Lung (tissue), 12 donors: Measurements from ENCODE around the gene UNC80. TPM values are rescaled to one million over a fixed set of nuclear protein-coding genes. Genes with fewer than 3 reads are reported as not detected.

Source experiments
- ATAC-seq: fragments of 200-7000 bp; cut with Tn5 transposase; one replicate; pipeline ENCODE4 v1.9.1; 2020; ENCODE audit warnings: moderate number of reproducible peaks; ENCODE audit not compliant: insufficient read depth, low FRiP score
- DNase-seq, 3 donors: peaks; one replicate each; pipeline ENCODE4 v3.0.0-alpha.2; 2013 to 2017
- H3K27ac ChIP-seq, 2 donors: one replicate each; pipeline ENCODE4 v1.5.1; 2013; ENCODE audit warnings: mild to moderate bottlenecking in 2 of 2, moderate library complexity in 2 of 2, control low read depth in 1 of 2, inconsistent platforms in 1 of 2, low read depth in 1 of 2, low read length in 1 of 2
- H3K27me3 ChIP-seq, 3 donors: one replicate each; pipeline ENCODE4 v1.5.1; 2013; ENCODE audit warnings: low read length in 2 of 3; ENCODE audit not compliant: control insufficient read depth in 3 of 3, insufficient read depth in 3 of 3
- H3K36me3 ChIP-seq, 4 donors: one replicate each; pipeline ENCODE4 v1.5.1; 2013; ENCODE audit warnings: low read length in 4 of 4, mild to moderate bottlenecking in 1 of 4, moderate library complexity in 1 of 4; ENCODE audit not compliant: control insufficient read depth in 4 of 4, insufficient read depth in 4 of 4
- H3K4me1 ChIP-seq, 5 donors: one replicate each; pipeline ENCODE4 v1.5.1; 2013; ENCODE audit warnings: low read length in 5 of 5, mild to moderate bottlenecking in 2 of 5, moderate library complexity in 1 of 5; ENCODE audit not compliant: control insufficient read depth in 5 of 5, insufficient read depth in 5 of 5
- H3K4me3 ChIP-seq: one replicate; pipeline ENCODE4 v1.5.1; 2013; ENCODE audit warnings: mild to moderate bottlenecking, control low read depth, moderate library complexity
- H3K9ac ChIP-seq, 2 donors: one replicate each; pipeline ENCODE4 v1.5.1; 2013; ENCODE audit warnings: low read length in 2 of 2, control low read depth in 1 of 2; ENCODE audit not compliant: insufficient read depth in 1 of 2
- H3K9me3 ChIP-seq, 4 donors: one replicate each; pipeline ENCODE4 v1.5.1; 2013; ENCODE audit warnings: low read length in 3 of 4, mild to moderate bottlenecking in 1 of 4, moderate library complexity in 1 of 4; ENCODE audit not compliant: control insufficient read depth in 4 of 4, insufficient read depth in 3 of 4
- WGBS, 2 donors: extraction: QIAGEN DNeasy Blood & Tissue Kit; methylation state at CpG; one replicate each; pipeline ENCODE4 v1.1.7; 2013; 5-methylcytosine and 5-hydroxymethylcytosine counted together
- polyA plus RNA-seq, 2 donors: library from polyadenylated mRNA; stranded (reverse); fragments of 200-250 nt; gene quantifications; one replicate each; pipeline ENCODE4 v1.2.1, GENCODE V29; 2013
- total RNA-seq, 2 donors: library from RNA; depleted of rRNA in 1 of 2; stranded (reverse); fragments of >200 nt in 1 of 2; gene quantifications; one replicate each; pipeline ENCODE4 v1.2.1, GENCODE V29; 2014 to 2021
- TF ChIP-seq, protein P1 (sequence below): IDR thresholded peaks from 2 replicates; pipeline ENCODE4 v1.5.1; 2012; ENCODE audit warnings: mild to moderate bottlenecking; ENCODE audit errors: control extremely low read depth, extremely low read depth
- donor health status: control.
- donor health status: control.
- donor health status: Bipolar disorder and iron deficiency.
- donor health status: healthy.
- donor health status: DM: yes; HTN: yes; CAD: no.

UNC80 gene
- total and polyA plus RNA-seq, 4 donors, result under 0.01 to 2.2 (median 0.03) TPM

DNA sequence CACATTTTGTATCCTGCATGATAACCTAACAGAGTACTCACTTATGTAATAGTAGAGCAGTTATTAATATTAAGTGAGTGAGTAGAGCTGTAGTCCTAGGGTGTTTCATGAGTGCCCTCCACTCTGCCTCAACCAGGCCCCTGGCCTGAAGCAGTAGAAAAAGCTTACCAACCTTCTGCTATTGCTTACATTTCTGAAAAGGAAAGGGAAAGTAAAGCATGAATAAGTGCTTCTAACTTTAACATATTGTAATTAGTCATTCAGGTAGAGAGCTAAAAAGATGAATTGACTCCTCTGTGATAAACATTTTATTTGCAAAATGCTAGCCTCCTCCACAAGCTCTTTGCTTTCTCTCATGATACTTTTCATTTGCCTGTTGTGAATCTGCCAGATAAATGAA, 136.1 kb downstream of the UNC80 start:
- DNase-seq, result no peak
- no peaks in the 10 kb centered on the region for H3K4me1 ChIP-seq
- no peaks in the 10 kb centered on the region for H3K36me3 ChIP-seq
- peaks cover 0 to 3% (median 0%) of the 10 kb centered on the region in 4 donors for H3K9me3 ChIP-seq
- no peak overlapping the region for H3K9ac ChIP-seq
- TF ChIP-seq, protein P1, sequence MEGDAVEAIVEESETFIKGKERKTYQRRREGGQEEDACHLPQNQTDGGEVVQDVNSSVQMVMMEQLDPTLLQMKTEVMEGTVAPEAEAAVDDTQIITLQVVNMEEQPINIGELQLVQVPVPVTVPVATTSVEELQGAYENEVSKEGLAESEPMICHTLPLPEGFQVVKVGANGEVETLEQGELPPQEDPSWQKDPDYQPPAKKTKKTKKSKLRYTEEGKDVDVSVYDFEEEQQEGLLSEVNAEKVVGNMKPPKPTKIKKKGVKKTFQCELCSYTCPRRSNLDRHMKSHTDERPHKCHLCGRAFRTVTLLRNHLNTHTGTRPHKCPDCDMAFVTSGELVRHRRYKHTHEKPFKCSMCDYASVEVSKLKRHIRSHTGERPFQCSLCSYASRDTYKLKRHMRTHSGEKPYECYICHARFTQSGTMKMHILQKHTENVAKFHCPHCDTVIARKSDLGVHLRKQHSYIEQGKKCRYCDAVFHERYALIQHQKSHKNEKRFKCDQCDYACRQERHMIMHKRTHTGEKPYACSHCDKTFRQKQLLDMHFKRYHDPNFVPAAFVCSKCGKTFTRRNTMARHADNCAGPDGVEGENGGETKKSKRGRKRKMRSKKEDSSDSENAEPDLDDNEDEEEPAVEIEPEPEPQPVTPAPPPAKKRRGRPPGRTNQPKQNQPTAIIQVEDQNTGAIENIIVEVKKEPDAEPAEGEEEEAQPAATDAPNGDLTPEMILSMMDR, result no peak
- H3K4me3 ChIP-seq, result no peak overlapping the region
- no peak for ATAC-seq
- no peak overlapping the region for H3K27ac ChIP-seq
- H3K27me3 ChIP-seq, result no peaks in the 10 kb centered on the region

DNA sequence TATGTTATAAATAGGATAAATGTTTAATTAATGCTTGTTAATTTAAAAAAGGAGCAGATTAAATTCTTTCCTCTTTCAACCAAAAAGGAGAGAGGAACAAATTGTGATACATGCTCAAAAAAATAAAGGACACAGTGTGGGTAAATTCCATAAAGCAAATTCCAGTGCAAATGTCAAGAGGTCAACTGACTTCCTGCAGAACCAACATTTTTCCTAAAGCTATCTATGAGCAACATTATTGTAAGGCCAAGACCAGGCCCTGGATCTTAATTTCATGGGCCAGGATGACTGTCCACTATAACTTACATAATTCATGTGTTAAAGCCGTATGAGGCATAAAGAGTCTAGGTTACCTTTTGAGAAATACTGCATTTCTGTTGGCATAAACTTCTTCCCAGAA, 136.9 kb downstream of the UNC80 start:
- H3K36me3 ChIP-seq, result no peaks in the 10 kb centered on the region
- no peak for DNase-seq
- peaks cover 0 to 3% (median 0%) of the 10 kb centered on the region in 4 donors for H3K9me3 ChIP-seq
- no peaks in the 10 kb centered on the region for H3K4me1 ChIP-seq
- ATAC-seq, result no peak
- H3K4me3 ChIP-seq, result no peak overlapping the region
- no peak overlapping the region for H3K27ac ChIP-seq
- 94 to 96% methylated on average over 1 of the region's 1 CpG for WGBS, 2 donors
- TF ChIP-seq, protein P1, result no peak
- no peak overlapping the region for H3K9ac ChIP-seq
- no peaks in the 10 kb centered on the region for H3K27me3 ChIP-seq

DNA sequence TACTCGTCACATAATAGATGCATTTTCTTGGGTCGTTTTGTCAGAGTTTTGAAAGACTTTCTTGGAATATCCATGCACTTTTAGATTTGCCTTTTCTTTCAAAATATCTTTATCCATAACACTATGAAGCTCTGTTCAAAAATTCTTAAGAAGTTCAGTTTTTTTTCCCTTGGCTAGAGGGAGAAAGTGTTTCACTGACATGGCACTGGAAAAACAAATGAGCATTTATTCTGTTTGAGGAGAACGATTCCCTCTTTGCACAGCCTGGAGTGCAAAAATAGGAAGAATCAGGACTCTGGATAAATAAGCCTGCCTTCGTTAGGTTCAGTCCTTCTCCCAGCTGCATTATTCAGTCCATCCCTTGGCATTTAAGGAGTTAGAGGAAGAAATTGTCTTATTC, 139.9 kb downstream of the UNC80 start:
- 81 to 87% methylated on average over 4 of the region's 4 CpGs for WGBS, 2 donors
- DNase-seq, result no peak
- Histone ChIP-seq H3K4me1 (no peaks in the 10 kb centered on the region), H3K9me3 (peaks cover 0 to 3% (median 0%) of the 10 kb centered on the region in 4 donors), H3K27me3 (no peaks in the 10 kb centered on the region), H3K9ac (no peak overlapping the region), H3K36me3 (no peaks in the 10 kb centered on the region), H3K27ac (no peak overlapping the region), H3K4me3 (no peak overlapping the region)
- ATAC-seq, result no peak
- TF ChIP-seq, protein P1, result no peak

DNA sequence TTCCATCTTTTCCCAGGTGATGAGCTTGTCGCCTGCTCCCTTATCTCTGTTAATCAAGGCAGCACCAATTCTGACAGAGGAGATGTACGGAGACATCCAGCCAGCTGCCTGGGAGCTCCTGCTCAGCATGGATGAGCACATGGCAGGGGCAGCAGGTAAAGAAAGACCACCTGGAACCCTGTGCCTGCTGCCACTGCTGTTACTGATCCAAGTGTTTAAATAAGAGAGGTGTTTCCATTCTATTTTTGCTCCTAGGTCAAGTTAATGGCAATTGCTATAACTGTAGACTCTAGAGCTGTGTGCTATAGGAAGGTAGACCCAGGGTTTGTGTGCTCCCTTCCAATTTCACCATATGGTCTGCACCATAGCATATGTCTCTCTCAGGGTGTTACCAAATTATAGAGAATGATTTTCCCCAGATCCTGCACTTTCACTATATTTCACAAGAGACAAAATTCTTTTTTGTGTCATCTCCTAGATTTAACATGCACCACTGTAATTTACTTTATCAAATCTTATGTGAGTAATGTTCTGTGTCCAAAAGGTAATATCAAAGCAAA, 142.2 kb downstream of the UNC80 start:
- DNase-seq (no peak), ATAC-seq (no peak)
- H3K27me3 ChIP-seq, result no peaks in the 10 kb centered on the region
- H3K4me3 ChIP-seq, result no peak overlapping the region
- TF ChIP-seq, protein P1, result no peak
- H3K9ac ChIP-seq, result no peak overlapping the region
- no peaks in the 10 kb centered on the region for H3K4me1 ChIP-seq
- 80 to 87% methylated on average over 2 of the region's 2 CpGs for WGBS, 2 donors
- no peaks in the 10 kb centered on the region for H3K36me3 ChIP-seq
- no peak overlapping the region for H3K27ac ChIP-seq
- no peaks in the 10 kb centered on the region for H3K9me3 ChIP-seq
